NCI-H82 treated with DMSO at 0.1 percent for 48 hours (cell line): ENCODE results near the gene SERPINI1.
A peak's percentile ranks its signal among the peaks of the same experiment; 100 is the strongest.
"Not testable (repeated sequence)": the region's sequence is repeated elsewhere in the genome, so short reads cannot be mapped to it uniquely, and the experiment has no call there.

Experiments used
- DNase-seq: peaks from one replicate; lab custom pipeline; 2025; ENCODE audit not compliant: unreplicated experiment; lab: John Stamatoyannopoulos, UW

Gene SERPINI1

DNA sequence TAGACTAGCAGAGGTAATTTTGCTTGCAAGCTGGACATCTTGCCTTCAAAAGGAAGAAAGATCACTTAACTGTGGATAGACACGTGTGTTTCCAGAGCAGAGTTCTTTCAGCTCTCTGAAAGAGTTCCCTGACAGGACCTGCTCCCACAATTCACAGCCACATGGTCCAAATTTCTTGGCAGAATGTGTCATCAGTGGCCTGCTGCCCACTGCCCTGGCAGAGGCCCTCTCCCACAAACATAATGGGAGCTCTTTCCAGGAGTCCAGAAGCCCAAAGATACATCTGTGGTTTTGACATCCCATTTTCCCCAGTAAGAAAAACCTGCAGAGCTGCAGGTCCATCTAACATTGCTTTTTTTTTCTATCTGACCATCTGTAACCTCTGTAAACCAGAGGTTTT lies 48.3 kb downstream of the SERPINI1 start:
- no peak for DNase-seq

DNA sequence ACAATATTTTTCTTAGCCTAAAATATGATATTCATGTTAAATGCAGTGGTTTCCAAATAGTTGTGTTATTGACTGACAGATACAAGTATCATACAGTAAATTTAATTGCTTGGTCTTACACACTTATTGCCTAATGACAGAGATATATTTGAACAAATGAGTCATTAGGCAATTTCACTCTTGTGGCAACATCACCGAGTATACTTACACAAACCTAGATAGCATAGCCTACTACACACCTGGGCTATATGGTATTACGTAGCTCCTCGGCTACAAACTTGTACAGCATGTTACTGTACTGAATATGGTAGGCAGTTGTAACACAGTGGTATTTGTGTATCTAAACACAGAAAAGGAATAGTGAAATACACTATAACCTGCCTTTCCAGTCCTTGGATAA lies 50.3 kb downstream of the SERPINI1 start:
- no peak for DNase-seq

DNA sequence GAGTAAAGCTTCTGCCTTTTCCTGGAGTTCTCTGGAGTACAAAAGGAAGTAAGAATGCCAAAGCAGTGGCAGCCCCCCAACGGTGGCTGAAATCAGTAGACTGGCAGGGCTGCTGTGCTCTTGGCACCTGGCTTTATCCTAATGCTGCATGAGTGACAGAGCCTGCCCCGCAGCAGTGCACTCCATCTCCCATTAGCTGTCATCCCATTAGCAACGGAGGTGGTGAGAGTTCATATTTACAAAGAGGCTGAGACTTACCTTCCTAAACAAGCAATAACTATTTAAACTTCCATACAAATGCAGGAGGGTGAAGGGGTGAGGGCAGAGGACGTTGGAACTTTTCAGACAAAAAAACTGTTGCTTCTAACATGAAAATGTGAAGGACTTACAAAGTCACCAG lies 51.9 kb downstream of the SERPINI1 start:
- peak; percentile 50 for DNase-seq

DNA sequence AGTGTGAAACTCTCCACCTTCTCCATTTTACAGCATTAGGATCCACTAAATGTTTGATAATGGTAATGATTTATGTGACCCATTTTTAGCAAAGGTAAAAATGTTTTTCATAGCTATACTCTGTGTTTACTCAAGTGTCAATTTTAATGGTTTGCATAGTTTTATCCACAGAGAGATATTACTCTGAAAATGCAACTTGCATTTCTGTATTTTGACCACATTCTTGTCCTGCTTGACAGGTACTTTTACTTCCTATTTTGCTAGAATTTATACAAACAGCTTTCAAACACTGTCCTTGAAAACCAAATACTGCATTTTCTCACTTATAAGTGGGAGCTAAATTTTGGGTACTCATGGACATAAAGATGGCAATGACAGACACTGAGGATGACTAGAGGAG lies 62.9 kb downstream of the SERPINI1 start:
- DNase-seq: no peak

DNA sequence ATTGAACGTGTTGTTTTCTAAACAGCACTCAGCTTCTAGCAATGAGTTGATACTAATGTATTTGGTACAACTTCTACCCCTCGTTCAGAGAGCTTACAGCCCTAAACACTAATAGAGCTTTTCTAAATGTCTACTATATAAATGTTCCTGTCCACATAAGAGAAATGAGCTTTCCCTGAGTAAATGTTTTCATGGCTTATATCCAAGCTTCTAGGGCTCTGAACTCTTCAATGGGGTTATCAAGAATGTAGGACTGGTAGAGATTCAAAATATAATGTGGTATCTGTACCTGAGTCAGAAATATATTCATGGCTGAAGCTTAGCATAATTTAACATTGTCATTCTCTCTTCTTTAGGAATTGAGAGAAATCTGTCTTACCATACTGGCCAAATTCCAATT lies 73.4 kb downstream of the SERPINI1 start:
- no peak for DNase-seq

DNA sequence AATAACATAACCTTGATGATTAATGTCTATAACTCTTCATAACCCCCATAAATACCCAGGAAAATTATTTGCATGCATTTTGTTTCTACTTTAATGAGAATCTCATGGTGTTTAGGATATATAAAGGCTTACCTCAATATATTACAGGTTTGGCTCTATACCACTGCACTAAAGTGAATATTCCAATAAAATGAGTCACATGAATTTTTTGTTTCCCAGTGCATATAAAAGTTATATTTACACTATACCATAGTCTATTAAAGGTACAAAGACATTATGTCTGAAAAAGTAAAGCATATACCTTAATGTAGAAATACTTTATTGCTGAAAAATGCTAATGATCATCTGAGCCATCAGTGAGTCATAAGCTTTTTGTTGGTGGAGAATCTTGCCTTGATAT lies 74.7 kb downstream of the SERPINI1 start:
- no peak for DNase-seq

DNA sequence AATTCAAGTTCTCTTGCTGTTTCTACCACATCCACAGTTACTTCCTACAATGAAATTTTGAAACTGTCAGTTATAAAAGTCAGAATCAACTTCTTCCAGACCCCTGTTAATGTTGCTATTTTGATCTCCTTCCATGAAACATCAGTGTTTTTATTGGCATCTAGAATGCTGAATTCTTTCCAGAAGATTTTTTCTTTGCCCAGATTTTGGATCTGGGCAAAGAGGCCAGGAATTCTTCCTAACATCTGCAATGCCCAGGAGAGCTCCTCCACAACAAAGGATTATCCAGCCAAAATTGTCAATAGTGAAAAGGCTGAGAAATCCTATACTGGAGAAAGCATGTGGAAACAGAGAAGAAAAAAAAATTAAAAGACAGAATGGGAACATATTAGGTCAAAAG lies 75.5 kb downstream of the SERPINI1 start:
- no peak for DNase-seq

DNA sequence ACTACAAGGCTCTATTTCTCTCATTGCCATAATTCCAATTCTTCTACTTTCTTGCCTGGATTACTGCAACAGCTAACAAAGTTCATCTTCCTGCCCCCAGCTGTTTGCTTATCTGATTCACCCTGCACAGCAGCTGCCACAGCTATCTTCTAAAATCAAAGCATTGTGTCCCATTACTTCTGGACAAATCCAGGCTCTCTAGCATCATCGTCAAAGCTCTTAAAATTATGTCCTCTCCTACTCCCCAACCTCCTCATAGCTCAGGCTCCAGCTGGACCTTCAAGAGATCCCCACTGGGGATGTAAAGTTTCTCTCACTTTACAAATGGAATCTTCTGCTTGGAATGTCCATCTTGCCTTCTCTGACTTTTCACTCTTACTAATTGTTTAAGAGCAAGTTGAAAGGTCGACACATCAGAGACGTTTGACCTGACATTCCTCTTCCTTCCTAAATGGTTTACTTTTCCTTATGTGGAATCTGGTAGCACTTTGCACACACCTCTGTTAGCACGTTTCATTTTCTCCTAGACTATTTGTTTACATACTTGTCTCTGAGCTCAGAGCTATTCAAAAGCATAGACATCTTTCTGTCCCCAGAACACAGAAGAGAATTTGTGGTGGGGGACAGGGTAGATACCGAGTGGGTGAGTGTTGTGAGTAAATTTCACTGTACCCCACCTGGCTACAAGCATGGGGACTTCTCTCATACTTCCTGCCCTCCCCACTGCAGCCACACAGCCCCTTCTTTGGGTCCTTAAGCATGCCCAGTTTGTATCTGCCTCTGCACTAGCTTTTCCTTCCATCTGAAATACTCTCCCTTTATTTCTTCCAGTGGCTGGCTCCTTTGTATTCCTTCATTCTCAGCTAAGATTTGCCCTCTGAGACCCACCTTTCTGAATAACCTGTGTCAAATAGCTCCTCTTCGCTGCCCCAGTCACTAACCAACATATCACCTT lies 77.9 kb downstream of the SERPINI1 start:
- DNase-seq: no peak

DNA sequence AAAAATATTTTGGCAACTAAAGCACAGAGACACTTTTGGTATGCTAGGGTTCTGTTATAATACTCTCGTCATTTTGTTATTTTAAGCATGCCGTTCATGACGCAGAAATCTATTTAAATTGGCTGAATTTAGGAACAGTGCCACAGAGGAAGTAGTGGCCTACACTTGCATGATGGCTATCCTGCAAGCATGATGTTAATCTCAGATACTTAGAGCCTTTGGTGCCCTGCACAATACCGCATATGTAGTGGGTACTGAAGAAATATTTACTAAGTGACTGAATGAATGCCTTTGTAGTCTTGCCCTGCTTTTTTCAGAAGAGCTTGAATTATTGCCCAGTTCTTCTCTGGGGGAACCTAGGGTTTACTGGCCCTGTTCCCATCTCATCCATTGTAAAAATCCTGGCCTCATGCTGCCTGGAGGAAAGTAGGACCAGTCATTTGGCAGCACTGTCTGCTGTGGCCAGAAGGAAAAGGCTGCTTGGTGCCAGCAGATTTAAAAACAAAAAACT lies 79.0 kb downstream of the SERPINI1 start:
- no peak for DNase-seq

DNA sequence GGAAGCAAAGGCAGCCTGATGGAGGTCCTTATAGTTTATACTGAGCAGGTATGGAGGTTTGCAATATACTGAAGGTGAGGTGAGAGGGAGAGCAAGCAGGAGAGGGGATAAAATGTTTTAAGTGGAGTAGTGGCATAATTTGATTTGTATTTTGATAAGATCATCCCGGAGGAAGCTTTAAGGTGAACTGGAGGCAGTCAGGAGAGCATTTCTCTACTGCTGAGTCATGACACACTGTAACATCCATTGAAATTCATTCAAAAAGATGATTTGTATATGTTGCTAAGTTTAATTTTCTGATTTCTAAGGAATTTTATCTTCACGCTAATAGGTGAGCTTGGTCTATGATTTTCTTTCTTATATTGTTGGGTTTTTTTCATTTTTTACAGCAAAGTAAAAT lies 81.4 kb downstream of the SERPINI1 start:
- DNase-seq: no peak

DNA sequence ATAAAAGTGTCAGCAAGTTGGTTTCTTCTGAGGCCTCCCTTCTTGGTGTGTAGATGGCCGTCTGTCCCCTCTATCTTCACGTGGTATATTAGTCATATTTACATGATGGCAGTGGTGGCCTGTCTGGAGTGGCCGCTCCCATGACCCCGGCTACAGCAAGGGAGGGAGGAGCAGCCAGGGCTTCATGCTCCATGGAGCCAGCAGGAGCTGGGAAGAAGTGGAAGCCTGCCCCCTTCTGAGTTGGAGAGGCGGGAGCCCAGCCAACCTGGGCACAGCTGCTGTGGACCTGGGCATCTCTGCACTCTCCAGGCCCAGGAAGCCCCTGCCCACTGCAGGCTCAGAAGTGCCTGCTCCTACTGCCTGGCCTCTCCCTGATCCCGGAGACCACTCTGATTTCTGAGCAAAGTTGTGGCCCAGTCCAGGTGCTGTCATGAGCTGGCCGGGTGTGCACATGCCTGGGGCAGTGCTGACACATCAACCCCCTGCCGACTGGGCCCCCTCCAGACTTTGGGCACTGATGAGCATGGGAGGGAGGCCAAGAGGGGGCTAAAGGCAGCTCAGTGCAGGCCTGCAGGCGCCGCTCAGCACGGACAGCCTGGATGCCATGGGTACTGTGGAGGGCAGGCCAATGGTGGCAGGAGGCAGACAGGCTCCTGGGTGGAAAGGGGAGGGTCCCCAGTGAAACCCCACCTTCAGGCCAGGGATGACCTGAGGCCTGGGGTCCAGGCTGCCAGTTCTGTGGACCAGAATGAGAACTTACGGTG lies 84.8 kb downstream of the SERPINI1 start:
- DNase-seq: no peak

DNA sequence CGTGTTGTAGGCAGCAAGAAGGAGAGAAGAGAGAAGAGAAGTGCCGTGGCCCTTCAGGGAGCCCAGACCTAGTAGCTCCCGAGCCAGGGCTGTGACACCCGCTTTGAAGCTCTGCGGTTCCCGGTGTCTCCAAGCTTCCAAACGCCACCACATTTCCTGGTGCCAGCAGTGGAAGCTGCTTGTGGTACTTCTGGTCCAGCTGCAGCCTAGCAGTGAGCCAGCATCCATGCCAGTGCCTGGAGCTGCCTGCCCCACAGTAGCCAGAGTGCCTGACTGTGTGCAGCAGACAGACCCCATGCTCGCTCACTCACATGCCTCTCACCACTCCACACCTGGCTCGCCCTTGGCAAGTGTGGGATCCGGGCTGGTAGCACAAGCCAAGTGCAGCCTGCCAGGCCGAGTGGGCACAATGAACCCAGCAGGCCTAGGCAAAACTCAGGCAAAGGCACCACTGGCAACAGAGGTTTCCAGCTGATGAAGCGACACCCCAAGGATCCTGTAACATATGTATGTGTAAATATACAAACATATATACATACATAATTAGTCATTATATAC lies 85.8 kb downstream of the SERPINI1 start:
- no peak for DNase-seq

DNA sequence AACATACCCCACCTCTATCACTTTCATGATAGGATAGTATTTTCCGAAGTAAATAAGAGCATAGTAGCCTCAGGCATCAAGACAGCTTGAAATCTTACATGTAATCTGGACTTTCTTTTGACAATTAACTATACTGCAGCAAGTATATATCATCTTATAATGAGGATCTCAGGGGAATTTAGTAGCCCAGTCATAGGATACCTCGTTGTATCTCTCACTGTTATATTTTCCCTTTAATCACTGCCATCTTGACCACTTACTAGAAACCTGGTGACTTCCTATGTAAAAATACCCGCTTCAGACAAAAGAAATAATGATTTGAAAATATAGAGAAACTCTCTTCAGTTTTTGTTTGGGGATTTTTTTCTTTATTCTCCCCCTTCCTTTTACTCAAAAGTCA lies 88.2 kb downstream of the SERPINI1 start:
- DNase-seq: no peak

DNA sequence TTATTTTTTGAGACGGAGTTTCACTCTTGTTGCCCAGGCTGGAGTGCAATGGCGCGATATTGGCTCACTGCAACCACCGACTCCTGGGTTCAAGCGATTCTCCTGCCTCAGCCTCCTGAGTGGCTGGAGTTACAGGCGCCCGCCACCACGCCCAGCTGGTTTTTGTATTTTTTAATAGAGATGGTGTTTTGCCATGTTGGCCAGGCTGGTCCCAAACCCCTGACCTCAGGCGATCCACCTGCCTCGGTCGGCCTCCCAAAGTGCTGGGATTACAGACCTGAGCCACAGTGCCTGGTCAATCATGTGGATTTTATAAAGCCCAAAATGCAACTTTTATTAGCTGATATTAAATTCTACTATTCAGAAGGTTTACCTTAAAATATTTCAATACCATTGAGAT lies 92.1 kb downstream of the SERPINI1 start:
- not testable (repeated sequence) for DNase-seq

DNA sequence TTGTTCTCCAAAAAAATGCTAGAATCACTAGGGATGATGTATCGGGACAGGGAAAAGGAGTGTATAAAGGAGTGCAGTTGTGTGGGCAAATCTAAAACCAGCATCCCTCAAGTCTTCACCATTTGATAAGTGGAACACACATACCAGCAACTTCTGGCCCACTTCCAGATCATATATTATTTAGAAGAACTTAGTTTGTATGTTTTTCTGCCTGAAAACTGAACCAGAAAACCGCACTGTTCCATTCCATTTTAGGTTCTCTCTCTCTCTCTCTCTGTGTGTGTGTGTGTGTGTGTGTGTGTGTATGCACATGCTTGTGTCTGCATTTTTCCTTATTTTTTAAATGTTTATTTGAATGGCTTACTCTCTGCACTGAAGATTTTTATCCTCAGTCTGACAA lies 93.5 kb downstream of the SERPINI1 start:
- no peak for DNase-seq

DNA sequence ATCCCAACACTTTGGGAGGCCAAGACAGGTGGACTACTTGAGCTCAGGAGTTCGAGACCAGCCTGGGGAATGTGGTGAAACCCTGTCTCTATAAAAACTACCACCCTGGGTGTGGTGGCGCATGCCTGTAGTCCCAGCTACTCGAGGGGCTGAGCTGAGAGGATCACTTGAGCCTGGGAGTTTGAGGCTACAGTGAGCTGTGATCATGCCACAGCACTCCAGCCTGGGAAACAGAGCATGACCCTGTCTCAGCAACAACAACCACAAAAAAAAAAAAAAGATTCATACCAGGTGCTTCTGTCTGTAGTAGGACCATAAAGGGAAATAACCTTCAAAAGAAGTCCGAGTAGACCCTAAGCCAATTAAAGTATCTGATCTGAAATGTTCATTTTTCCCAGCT lies 94.5 kb downstream of the SERPINI1 start:
- DNase-seq: no peak

DNA sequence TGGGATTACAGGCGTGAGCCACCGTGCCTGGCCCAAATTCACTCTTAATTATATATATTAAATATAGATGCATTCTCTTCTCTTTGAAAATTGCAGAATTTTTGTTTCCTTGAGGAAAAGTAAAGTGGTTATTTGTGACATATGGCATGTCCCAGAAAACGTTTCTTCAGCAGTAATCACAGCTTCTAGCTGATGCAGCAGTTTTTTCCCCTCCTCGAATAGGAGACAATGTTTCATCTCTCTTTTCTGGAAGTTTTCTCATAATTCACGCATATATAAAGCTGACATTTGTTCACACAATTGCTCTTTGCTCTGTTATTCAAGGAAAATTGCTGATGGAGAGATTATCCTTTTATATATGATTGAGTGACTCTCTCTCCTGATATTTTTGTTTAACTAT lies 99.8 kb downstream of the SERPINI1 start:
- no peak for DNase-seq

DNA sequence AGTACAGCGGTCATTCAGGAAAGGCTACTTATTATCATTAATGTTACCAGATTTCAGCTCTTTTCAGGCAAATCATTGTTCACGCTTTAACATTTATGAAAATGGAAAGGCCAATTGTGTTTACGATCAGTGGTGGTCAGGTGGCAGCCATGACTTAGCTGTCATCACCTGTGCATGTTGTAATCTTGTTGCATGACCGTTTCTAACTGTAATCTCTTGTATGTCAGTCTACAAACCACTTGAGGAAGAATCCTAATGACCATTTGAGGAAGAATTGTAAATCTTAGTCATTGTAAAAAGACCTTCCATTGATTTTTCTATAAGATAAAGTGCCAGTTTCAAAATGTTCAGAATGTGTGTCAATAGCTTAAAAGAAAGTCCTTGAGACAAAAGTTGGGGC lies 100.4 kb downstream of the SERPINI1 start:
- DNase-seq: no peak

DNA sequence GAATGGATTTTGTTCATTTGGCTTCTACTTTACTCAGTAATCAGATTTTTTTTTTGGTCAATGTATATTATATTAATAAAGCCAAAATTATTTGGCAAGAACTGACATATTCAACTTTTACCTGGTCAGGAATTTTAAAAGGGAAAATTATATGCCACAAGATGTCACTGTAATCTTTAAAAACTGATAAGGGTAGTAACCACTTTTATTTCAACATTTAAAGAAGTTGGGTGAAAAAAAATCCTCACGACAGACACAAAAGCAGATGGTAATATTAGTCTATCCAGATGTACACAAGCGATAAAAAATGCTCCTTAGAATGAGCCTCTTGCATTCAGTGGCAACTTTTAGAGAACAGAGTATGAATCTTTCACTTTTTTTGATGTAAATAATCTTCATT lies 101.9 kb downstream of the SERPINI1 start:
- DNase-seq: no peak

DNA sequence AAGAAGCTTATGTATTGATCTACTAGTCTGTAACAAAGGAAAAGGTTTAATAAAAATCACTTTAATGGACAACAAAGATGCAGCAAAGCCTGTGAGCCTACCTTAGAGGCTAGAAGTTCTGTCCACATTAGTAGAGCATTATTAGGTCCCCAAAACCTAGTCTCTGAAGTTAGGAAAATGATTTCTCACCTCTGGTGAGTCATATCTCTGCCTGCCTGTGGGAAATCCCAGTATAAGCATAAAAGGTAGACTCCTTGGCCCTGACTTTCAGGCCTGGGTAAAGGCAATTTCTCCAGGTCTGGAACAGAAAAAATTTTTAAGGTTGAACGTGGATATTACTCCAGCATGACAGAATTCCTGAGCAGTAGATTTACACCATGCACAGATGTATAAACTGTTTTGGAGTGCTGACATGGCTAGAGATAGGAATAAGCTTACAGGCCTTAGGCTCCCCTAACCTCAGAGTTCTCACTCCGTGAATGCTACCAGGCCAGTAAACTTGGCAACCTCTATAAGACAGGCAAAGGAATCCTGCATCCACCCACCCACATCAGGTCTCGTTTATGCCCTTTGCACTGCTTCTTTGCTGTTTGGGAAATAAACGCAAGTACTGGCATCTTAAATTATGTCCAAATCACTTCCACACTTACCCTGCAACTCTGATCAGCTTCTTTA lies 104.1 kb downstream of the SERPINI1 start:
- DNase-seq: no peak

DNA sequence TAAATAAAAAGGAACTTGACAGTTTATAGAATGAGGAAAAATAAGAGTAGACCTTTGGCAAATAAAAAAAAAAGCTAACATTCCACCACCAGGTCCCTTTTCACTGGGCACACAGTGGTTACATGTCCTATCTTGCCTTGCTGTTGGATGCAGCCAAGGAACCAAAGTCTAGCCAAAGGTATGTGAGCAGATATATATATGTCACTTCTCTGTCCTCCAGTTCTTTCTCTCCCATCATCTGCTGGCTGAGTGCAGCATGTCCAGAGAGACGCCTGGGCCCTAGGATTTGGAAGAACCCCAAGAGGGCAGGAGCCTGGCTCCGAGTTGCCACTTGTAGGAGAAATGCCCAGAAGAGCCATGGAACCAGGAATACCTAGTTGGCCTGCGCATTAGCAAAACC lies 104.7 kb downstream of the SERPINI1 start:
- no peak for DNase-seq
